Suppressor macrophage (primary cell): ENCODE measurements around the gene PPRC1.

ENCODE experiments used
- DNase-seq, 4 experiments: peaks; one replicate each; pipeline ENCODE4 v3.0.0-alpha.2; 2020 to 2022

The PPRC1 gene

DNA sequence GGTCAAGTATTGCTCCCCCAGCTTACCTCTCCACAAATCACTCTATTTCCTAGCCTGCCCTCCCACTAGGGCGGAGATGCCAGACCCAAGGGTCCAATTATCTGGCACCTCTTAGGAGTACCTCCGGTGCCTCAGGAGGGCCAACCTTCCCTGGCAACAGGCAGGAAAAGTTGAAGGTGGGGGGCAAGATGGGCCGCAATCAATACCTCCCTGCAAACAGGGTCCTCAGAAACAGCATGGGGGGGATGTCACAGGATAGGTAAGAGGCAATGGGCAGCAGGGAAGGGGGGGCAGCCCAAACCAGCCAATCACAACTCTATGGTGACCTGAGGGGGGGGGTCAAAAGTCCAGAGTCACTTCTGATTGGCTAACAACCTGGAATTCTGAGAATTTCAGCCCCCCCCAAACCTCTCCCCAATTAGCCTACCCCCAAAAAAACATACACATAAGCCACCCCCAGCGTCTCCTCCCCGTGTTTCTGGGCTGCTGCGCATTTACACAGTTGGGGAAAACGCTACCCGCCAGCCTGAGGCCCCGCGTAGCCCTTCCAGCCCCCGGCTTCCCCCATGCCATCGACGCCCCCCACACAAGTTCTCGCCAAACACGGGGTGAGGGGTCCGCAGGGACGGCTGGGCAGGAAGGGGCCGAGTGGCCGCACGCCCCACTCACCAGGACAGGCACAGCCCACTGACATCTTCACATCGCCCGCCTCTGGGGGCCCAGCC is 13.3 kb upstream of the PPRC1 start:
- DNase-seq, result peak; percentile 29 to 62 (median 46)

DNA sequence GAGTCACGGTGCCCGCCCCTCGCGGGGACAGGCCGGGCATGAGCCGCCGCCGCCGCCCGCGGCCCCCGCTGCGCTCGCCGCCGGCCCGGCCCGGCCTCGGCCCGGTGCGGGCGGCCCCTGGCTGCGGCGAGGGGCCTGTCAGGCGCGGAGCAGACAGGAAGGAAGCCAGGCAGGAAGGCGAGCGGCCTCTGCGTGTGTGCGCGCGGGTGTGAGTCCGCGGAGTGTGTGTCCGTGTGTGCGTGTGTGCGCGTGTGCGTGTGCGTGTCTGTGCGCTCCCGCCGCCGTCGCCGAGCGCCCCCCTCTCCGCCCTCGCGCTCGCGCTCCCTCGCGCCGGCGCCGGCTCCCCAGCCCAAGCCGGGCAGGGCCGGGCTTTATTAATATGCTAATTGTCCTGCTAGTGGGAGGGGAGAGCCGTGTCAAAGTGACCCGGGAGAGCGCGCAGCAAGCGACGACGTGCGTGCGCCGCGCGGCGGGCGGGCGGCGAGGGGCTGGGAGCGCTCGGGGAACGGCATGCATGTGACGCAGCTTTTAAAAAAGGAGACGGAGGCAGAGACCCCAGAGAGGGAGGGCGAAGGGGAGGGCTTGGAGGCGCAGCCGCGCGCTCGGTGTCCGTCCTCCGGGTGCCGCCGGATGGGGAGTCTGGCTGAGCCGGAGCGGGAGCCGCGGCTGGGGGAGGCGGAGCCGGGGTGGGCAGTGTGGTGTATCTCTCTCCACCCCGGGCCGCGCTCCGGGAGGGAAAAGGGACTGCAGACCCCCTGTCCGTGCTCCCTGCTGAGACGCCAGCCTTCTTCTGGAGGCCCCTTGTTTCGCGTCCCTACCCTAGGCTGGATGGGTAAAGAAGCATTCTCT is 12.5 kb upstream of the PPRC1 start, which contains the start of gene LDB1:
Gene LDB1 (minus strand): TSS at position 227 of the 849 bp plus-strand sequence. CDS start 258 bp downstream, outside the sequence.
- peak; percentile 81 to 92 (median 89) for DNase-seq

DNA sequence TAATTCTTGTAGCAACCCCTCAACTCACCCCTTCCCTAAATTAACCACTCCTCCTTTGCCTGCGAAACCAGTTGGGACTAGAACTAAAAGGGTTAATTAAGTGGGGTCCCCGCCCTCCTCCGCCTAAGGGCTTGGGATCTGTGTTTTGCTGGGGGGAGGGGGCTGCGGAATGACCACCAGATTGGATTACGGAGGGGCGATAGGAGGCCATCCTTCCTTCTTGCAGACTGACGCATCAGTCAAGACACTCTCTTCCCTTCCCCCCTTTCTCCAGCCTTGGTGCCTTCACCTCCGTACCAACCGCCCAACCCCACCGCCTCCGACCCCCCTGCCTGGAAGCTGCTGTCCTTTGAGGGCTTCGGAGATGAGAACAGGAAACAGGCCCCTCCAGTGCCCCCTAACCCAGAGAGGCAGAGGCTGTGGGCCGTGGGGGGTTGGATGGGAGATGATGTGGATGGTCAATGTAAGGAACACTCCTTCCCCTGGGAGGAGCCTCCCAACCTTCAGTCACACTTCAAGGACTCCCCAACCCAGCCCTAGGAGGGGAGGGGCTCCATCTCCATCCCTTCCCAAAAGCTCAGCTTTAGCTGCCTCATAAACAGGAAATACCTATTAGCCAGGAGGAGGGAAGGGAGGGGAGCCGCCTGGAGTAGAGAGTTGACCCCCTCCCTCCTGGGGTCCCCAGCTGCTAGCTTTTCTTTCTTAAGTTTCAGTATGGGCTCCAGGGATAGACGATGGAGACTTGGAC is 11.7 kb upstream of the PPRC1 start:
- DNase-seq, result peak in 3 of 4 experiments; percentile 11 to 40 (median 16)

DNA sequence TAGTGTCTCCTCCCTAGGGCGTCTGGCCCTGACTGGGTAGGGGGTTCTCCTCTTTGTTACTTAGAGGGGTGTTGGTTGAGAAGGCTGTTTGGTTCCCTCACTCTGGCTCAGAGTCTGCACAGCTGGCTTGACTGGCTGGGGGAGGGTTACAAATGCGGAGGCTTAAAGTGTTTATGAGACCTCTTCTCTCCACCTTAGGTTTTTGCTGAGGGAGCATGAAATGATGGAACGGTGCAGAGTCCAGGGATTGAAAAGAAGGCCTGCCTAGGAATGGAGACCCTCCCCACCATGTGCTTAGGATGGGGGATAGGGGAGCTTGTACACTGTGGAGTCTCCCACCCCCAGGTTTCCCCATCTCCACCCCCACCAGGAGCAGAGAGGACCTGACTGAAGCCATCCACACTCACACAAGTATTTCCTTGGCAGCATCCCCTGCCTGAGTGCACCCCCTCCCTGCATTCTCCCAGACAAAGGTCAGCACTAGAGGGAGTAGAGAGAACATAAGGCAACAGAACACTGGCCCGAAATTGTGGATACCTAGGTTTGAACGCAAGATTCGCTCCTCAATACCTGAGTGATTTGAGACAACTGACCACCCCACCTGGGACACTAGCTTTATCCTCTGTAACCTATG is 11.0 kb upstream of the PPRC1 start:
- DNase-seq, result no peak

DNA sequence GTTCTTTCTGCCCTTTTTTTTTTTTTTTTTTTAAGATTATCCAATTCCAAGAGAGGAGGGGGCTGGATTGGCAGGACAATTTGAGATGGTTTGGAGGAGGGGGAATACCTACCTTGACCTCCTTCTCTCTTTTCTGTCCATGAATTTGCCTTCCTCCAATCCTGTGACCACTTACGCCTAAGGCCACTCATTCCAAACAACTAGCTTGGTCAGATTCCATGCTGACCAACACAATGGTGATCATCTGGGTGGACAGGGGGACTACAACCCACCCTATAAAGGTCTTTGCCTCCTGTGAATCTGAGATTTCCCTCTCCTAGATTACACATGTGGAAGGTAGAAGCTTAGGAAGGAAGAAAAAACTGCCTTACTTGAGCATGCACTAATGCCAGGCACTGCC is 10.4 kb upstream of the PPRC1 start:
- no peak for DNase-seq

DNA sequence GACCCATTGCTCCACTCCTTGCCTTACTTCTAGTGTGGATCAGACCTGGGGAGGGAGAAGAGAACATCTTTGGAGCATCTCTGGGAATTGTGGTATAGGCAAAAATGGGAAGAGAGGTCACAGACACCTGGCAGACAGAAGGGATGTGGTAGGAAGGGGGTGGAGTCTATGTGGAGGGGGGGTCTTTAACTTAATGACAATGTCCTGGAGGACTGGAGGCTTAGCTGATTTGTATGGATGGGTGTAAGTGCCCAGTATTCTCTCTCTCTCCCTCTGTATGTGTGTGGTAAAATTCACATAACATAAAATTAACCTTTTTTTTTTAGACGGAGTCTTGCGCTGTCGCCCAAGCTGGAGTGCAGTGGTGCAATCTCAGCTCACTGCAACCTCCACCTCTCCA is 9.6 kb upstream of the PPRC1 start:
- no peak for DNase-seq

DNA sequence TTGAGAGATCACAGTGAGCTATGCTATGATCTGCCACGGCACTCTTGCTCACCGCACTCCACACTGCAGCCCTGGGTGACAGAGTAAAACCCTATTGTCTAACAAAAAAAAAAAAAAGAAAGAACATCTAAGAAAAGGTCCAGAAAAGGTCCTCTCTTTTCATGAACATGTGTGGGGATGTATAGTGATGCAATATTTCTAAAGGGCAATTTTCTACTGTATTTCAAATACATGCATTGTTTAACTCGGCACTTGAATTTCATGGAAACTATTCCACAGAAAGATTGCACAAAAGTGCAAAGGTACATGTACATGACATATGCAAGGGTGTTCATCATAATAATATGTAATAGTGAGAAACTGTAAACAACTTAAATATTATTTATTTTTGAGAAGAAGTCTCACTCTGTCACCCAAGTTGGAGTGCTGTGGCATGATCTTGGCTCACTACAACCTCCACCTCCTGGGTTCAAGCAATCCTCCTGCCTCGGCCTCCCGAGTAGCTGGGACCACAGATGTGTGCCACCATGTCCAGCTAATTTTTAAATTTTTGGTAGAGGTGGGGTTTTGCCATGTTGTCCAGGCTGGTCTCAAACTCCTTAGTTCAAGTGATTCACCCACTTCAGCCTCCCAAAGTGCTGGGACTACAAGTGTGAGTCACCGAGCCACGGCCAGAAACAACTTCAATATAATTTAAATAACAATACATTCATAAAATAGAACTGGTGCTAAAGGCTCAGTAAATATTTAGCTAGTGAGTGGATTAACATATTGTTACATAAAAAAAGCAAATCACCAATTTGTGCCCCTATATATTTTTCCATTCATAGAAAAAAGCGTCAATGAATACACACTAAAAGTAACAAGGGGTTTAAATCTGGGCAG is 1.3 kb upstream of the PPRC1 start:
- no peak for DNase-seq

DNA sequence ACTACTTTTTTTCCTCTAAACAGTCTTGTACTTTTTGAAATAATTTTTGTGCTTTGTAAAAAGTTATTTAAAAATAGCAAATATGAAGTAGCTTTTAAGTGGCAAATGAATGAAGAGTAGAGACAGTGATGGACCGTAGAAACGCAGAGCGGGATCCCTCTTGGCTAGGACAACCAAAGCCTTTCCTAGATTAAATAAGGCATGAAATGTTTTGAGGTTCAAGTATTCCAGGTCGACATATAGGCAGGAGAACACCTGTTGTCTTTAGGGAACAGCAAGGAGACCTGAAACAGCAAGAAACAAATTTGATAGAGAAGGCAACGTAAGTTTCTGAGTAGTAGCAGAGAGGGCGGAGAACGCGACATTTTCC is 662 bp upstream of the PPRC1 start:
- DNase-seq, result no peak

DNA sequence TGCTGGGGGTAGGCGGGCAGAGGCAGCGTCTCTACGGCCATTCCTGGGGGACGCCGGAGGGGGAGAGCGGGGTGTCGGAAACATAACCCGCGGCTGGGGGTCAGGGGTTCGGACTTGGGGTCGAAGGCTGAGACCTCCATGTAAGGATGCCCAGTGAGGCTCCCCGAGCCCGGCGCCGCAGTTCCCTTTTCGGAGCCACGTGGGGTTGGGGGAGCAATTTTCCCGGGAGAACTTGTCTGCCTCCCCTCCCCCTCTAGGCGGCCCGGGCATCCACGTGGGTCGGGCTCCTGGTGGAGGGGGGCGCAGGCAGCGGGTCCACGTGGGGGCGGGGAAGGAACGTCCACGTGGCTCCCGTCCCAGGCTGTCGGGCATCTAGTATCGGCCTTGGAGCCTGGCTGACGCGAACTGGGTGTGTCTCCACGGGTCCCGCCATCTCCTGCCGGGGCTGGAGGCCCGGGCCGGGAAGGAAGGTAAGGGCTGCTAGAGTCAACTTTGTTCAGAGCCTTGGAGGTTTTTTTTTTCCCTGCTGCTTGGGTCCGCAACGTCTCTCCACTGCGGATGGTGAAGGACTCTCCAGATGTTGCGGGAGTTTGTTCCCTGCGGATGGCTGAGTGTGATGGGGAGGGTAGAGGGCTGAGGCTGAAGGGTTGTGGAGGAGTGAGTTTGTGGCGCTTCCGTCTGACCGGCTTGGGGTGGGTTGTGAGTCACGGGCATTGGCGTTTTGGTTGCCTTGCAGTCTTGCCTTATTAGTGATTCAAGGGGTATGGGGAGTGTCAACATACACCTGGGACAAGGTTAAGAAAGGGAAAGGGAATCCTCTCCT is 744 bp downstream of the PPRC1 start:
- DNase-seq, result peak; percentile 78 to 89 (median 83)

DNA sequence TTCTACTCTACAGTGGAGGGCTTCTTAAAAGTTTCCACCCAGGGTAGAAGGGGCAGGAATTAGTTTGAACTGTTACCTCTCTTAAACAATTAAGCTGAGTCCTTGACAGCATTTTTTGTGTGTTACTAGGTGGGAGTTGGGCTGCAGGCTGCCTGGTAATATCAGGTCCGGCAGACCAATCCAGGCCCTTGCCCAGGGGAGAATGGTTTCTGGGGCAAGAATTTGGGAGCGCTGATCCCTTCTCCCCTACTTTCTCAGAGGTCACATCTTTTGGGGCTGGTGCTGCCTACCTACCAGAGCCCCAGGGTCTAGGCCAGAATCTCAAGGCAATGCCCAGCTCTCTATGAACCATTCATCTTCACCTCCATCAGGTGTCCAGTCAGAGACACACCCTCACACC is 1.6 kb downstream of the PPRC1 start:
- no peak for DNase-seq

DNA sequence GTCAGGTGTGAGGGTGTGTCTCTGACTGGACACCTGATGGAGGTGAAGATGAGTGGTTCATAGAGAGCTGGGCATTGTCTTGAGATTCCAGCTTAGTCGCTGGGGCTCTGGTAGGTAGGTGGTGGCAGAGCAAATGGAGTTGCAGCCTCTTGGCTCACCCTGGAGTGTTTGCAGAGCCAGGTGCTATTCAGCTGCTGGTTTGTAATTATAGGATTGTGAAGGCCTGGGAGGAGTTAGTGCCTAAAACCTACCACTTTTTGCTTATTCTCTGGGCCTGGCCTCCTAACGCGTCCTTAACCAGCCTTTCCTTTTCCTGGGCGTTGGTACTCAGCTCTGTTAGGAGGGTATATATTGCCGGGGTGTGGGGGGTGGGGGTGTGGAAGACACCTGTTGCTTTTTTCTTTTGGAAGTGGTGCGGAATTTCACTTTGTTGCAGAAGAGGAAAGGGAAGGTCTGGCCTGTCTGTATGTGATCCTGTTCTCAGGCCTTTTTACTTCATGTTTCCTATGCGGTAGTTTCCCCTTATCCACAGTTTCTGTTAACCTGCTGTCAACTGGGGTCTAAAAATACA is 3.2 kb downstream of the PPRC1 start:
- DNase-seq, result no peak

DNA sequence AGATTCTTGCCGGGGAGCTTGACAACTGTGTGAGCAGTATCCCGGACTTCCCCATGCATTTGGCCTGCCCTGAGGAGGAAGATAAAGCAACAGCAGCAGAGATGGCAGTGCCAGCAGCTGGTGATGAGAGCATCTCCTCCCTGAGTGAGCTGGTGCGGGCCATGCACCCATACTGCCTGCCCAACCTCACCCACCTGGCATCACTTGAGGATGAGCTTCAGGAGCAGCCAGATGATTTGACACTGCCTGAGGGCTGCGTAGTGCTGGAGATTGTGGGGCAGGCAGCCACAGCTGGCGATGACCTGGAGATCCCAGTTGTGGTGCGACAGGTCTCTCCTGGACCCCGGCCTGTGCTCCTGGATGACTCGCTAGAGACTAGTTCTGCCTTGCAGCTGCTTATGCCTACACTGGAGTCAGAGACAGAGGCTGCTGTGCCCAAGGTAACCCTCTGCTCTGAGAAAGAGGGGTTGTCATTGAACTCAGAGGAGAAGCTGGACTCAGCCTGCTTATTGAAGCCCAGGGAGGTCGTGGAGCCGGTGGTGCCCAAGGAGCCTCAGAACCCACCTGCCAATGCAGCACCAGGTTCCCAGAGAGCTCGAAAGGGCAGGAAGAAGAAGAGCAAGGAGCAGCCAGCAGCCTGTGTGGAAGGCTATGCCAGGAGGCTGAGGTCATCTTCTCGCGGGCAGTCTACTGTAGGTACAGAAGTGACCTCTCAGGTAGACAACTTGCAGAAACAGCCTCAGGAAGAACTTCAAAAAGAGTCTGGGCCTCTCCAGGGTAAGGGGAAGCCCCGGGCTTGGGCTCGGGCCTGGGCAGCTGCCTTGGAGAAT is 6.7 kb downstream of the PPRC1 start:
- no peak for DNase-seq

DNA sequence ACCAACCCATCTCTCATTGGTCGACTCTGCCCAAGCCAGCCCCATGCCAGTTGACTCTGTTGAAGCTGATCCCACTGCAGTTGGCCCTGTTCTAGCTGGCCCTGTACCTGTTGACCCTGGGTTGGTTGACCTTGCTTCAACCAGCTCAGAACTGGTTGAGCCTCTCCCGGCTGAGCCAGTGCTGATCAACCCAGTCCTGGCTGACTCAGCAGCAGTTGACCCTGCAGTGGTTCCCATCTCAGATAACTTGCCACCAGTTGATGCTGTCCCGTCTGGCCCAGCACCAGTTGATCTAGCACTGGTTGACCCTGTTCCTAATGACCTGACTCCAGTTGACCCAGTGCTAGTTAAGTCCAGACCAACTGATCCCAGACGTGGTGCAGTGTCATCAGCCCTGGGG is 7.4 kb downstream of the PPRC1 start:
- no peak for DNase-seq

DNA sequence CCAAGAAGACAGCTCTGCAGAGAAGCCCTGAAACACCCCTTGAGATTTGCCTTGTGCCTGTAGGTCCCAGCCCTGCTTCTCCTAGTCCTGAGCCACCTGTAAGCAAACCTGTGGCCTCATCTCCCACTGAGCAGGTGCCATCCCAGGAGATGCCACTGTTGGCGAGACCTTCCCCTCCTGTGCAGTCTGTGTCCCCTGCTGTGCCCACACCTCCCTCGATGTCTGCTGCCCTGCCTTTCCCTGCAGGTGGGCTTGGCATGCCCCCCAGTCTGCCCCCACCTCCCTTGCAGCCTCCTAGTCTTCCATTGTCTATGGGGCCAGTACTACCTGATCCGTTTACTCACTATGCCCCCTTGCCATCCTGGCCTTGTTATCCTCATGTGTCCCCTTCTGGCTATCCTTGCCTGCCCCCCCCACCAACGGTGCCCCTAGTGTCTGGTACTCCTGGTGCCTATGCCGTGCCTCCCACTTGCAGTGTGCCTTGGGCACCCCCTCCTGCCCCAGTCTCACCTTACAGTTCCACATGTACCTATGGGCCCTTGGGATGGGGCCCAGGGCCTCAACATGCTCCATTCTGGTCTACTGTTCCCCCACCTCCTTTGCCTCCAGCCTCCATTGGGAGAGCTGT is 8.2 kb downstream of the PPRC1 start:
- no peak for DNase-seq

DNA sequence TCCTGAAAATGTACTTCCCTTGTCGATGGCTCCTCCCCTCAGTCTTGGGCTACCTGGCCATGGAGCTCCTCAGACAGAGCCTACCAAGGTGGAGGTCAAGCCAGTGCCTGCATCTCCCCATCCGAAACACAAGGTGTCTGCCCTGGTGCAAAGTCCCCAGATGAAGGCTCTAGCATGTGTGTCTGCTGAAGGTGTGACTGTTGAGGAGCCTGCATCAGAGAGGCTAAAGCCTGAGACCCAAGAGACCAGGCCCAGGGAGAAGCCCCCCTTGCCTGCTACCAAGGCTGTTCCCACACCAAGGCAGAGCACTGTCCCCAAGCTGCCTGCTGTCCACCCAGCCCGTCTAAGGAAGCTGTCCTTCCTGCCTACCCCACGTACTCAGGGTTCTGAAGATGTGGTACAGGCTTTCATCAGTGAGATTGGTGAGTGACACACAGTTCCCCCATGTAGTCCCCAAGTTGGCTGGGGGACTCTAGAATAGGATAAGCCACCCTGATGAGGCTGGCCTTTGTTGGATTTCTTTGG is 8.8 kb downstream of the PPRC1 start:
- no peak for DNase-seq

DNA sequence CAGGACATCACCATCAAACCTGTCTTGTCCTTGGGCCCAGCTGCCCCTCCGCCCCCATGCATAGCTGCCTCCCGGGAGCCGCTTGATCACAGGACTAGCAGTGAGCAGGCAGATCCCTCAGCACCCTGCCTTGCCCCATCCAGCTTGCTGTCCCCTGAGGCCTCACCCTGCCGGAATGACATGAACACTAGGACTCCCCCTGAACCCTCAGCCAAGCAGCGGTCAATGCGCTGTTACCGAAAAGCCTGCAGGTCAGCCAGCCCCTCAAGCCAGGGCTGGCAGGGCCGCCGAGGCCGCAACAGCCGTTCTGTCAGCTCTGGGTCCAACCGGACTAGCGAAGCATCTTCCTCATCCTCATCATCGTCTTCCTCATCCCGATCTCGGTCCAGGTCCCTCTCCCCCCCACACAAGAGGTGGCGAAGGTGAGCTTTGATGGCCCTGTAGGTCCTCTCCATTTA is 14.2 kb downstream of the PPRC1 start:
- no peak for DNase-seq

DNA sequence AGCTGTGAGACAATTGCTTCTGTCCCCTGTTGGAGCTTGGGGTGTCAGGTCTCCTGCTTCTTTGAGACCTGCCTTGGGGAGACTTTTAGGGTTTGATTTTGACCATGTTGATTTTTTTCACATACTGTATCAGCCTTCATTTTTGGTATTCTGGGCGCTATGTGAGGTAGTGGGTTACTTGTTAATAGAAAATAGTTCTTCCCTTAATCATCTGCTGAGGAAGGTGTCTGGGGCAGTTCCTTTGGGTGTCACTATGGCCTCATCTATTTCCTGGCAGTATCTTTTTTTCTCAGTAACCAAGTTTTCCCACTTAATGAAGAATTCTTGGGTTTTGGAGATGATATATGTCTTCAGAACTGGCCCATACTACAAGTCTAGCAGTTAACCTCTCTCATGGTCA is 14.7 kb downstream of the PPRC1 start:
- no peak for DNase-seq

DNA sequence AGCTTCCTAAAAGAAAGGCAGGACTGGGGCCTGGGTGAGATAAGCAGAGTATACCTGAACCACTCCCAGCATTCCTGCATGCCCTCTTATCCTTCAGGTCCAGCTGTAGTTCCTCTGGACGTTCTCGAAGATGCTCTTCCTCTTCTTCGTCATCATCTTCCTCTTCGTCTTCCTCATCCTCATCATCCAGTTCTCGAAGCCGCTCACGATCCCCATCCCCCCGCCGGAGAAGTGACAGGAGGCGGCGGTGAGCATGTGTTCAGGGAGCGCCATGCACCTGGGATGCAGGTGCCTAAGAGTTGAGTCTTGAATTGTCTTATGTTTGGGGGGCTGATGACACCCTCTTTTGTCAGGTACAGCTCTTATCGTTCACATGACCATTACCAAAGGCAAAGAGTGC is 15.4 kb downstream of the PPRC1 start:
- no peak for DNase-seq
